ENCODE measurements around the gene PDZD8.
"Not testable (repeated sequence)": the region's sequence is repeated elsewhere in the genome, so short reads cannot be mapped to it uniquely, and the experiment has no call there.

Gene PDZD8

GRCh38 chr10:117237401-117237991, 137.7 kb downstream of the PDZD8 start:
- no peak for DNase-seq (ENCODE audit: extremely low read depth in 1 of 2, low read depth in 1 of 2)

- not testable (repeated sequence) for DNase-seq (ENCODE audit: extremely low read depth in 1 of 2, low read depth in 1 of 2)
Measured at GRCh38 chr10:117230107-117230506, 145.1 kb downstream of the PDZD8 start.

- no peak for DNase-seq (ENCODE audit: extremely low read depth in 1 of 2, low read depth in 1 of 2)
Measured at GRCh38 chr10:117228210-117228609, 147.0 kb downstream of the PDZD8 start.
